Gastroesophageal sphincter (tissue), 4 donors: ENCODE measurements around the gene SBDS. TPM values are rescaled to one million over a fixed set of nuclear protein-coding genes. Genes with fewer than 3 reads are reported as not detected.
"Not testable (repeated sequence)": the region's sequence is repeated elsewhere in the genome, so short reads cannot be mapped to it uniquely, and the experiment has no call there.

Source experiments
- ATAC-seq: fragments of 150-250 bp; one replicate; pipeline ENCODE4 v1.9.1; 2016; ENCODE audit warnings: mild to moderate bottlenecking, moderate library complexity
- H3K27ac ChIP-seq, 4 donors: fragments of 200-600 bp; sonication (generic) in 3 of 4; 1 replicate in 3 of 4; 2 replicates in 1 of 4; pipeline ENCODE4 v1.5.1; 2016 to 2019
- H3K27me3 ChIP-seq: fragments of 200-600 bp; sonication (generic); one replicate; pipeline ENCODE4 v1.5.1; 2019
- H3K36me3 ChIP-seq, 2 donors: fragments of 200-600 bp; sonication (generic); one replicate each; pipeline ENCODE4 v1.5.1; 2019; ENCODE audit warnings: control low read depth in 1 of 2
- H3K4me1 ChIP-seq, 3 donors: fragments of 200-600 bp; sonication (generic); 1 replicate in 2 of 3; 2 replicates in 1 of 3; pipeline ENCODE4 v1.5.1; 2016 to 2019; ENCODE audit warnings: control low read depth in 2 of 3
- H3K4me3 ChIP-seq, 2 donors: fragments of 200-600 bp; sonication (generic); one replicate each; pipeline ENCODE4 v1.5.1; 2019; ENCODE audit warnings: mild to moderate bottlenecking in 1 of 2, moderate library complexity in 1 of 2
- H3K9me3 ChIP-seq, 3 donors: fragments of 200-600 bp; sonication (generic); one replicate each; pipeline ENCODE4 v1.5.1; 2017 to 2019; ENCODE audit warnings: control low read depth in 2 of 3
- CTCF ChIP-seq, 4 experiments: fragments of 200-600 bp in 2 of 4; fragments of 450-650 bp in 2 of 4; sonication (generic) in 1 of 4; IDR thresholded peaks; one replicate each; pipeline ENCODE4 v1.5.1; 2017 to 2019; ENCODE audit warnings: antibody characterized with exemption in 4 of 4, mild to moderate bottlenecking in 2 of 4, moderate library complexity in 2 of 4
- EP300 ChIP-seq: sonication (generic); formaldehyde crosslinking; IDR thresholded peaks from one replicate; pipeline ENCODE4 v1.6.1; 2017; ENCODE audit warnings: antibody characterized with exemption, mild to moderate bottlenecking
- POLR2A ChIP-seq, 2 donors: fragments of 450-650 bp; IDR thresholded peaks; one replicate each; pipeline ENCODE4 v1.6.1; 2017; ENCODE audit warnings: antibody characterized with exemption in 2 of 2, mild to moderate bottlenecking in 2 of 2, moderate library complexity in 1 of 2
- POLR2AphosphoS5 ChIP-seq: sonication (generic); formaldehyde crosslinking; IDR thresholded peaks from one replicate; pipeline ENCODE4 v1.6.1; 2017; ENCODE audit warnings: antibody characterized with exemption
- WGBS, 2 donors: methylation state at CpG; one replicate each; pipeline ENCODE4 v1.1.5; 2018; ENCODE audit warnings: low coverage in 1 of 2; 5-methylcytosine and 5-hydroxymethylcytosine counted together
- total RNA-seq, 4 donors: library from RNA; depleted of rRNA; stranded (reverse); fragments of >200 nt; gene quantifications; one replicate each; pipeline ENCODE4 v1.1.0, GENCODE V29; 2016

Gene SBDS
- total RNA-seq, 4 donors from 2014 or later, result 210 to 340 (median 304) TPM

- ATAC-seq, result peak; percentile 28
- H3K27ac ChIP-seq, result peak overlapping the region in 3 of 4 donors; percentile 21 to 54 (median 27)
- no peaks in the 10 kb centered on the region for H3K9me3 ChIP-seq
- no peak for TF ChIP-seq POLR2AphosphoS5
- TF ChIP-seq POLR2A (IDR thresholded peaks at IDR 0.05), result no peak
- no peak for TF ChIP-seq EP300
- H3K36me3 ChIP-seq, result peaks cover 0 to 92% of the 10 kb centered on the region in 2 donors
- no peak overlapping the region for H3K4me3 ChIP-seq
- peaks cover 0 to 17% (median 0%) of the 10 kb centered on the region in 3 donors for H3K4me1 ChIP-seq
- WGBS, 2 donors, result 43 to 77% methylated on average over 3 of the region's 3 CpGs
- no peaks in the 10 kb centered on the region for H3K27me3 ChIP-seq
These were observed 27.1 kb upstream of the SBDS start for GRCh38 chr7:67022511-67022910.

GRCh38 chr7:67021260-67021659 lies 25.9 kb upstream of the SBDS start:
- WGBS, 2 donors, result 76 to 80% methylated on average over 4 to 7 of the region's 7 CpGs
- Histone ChIP-seq H3K4me3 (no peak overlapping the region), H3K27ac (no peak overlapping the region), H3K27me3 (no peaks in the 10 kb centered on the region), H3K9me3 (no peaks in the 10 kb centered on the region), H3K36me3 (peaks cover 0 to 94% of the 10 kb centered on the region in 2 donors), H3K4me1 (peaks cover 0 to 17% (median 0%) of the 10 kb centered on the region in 3 donors)
- no peak for ATAC-seq
- TF ChIP-seq POLR2AphosphoS5, result no peak
- TF ChIP-seq EP300, result no peak
- TF ChIP-seq CTCF (IDR thresholded peaks at IDR 0.05), result no peak
- no peak for TF ChIP-seq POLR2A (IDR thresholded peaks at IDR 0.05)

GRCh38 chr7:67019562-67020390 lies 24.4 kb upstream of the SBDS start:
- WGBS, 2 donors, result 74 to 79% methylated on average over 6 to 8 of the region's 8 CpGs
- no peak for ATAC-seq
- peaks cover 0 to 96% of the 10 kb centered on the region in 2 donors for H3K36me3 ChIP-seq
- H3K27ac ChIP-seq, result no peak overlapping the region
- peaks cover 0 to 17% (median 0%) of the 10 kb centered on the region in 3 donors for H3K4me1 ChIP-seq
- TF ChIP-seq CTCF (IDR thresholded peaks at IDR 0.05), result no peak
- no peak for TF ChIP-seq POLR2A (IDR thresholded peaks at IDR 0.05)
- TF ChIP-seq POLR2AphosphoS5, result no peak
- TF ChIP-seq EP300, result no peak
- no peaks in the 10 kb centered on the region for H3K9me3 ChIP-seq
- H3K27me3 ChIP-seq, result no peaks in the 10 kb centered on the region
- H3K4me3 ChIP-seq, result no peak overlapping the region

- TF ChIP-seq POLR2A (IDR thresholded peaks at IDR 0.05) (no peak), EP300 (no peak), CTCF (IDR thresholded peaks at IDR 0.05) (no peak), POLR2AphosphoS5 (no peak)
- peaks cover 0 to 97% of the 10 kb centered on the region in 2 donors for H3K36me3 ChIP-seq
- peaks cover 0 to 17% (median 0%) of the 10 kb centered on the region in 3 donors for H3K4me1 ChIP-seq
- no peaks in the 10 kb centered on the region for H3K9me3 ChIP-seq
- H3K27ac ChIP-seq, result no peak overlapping the region
- ATAC-seq, result no peak
- H3K27me3 ChIP-seq, result no peaks in the 10 kb centered on the region
- 73 to 78% methylated on average over 6 to 7 of the region's 7 CpGs for WGBS, 2 donors
- H3K4me3 ChIP-seq, result no peak overlapping the region
These were observed 23.6 kb upstream of the SBDS start for GRCh38 chr7:67018940-67019339.

- peaks cover 0 to 97% of the 10 kb centered on the region in 2 donors for H3K36me3 ChIP-seq
- WGBS, 2 donors, result 98% methylated on average over 7 of the region's 8 CpGs; no CpG with 5 or more reads in 1 of the 2 donors
- not testable (repeated sequence) for H3K27ac ChIP-seq
These were observed 22.6 kb upstream of the SBDS start for GRCh38 chr7:67017971-67018370.

GRCh38 chr7:67014076-67014622 lies 18.8 kb upstream of the SBDS start:
- H3K4me3 ChIP-seq, H3K9me3 ChIP-seq, H3K27ac ChIP-seq, ATAC-seq, H3K27me3 ChIP-seq, H3K4me1 ChIP-seq: not testable (repeated sequence)
- 93 to 95% methylated on average over 6 to 7 of the region's 9 CpGs for WGBS, 2 donors
- peaks cover 0 to 97% of the 10 kb centered on the region in 2 donors for H3K36me3 ChIP-seq

More at GRCh38 chr7:67017971-67018370, 22.6 kb upstream of the SBDS start:
- peaks cover 0 to 11% (median 0%) of the 10 kb centered on the region in 3 donors for H3K4me1 ChIP-seq
- H3K27me3 ChIP-seq, H3K9me3 ChIP-seq, H3K4me3 ChIP-seq, ATAC-seq: not testable (repeated sequence)

GRCh38 chr7:67009677-67010076 lies 14.3 kb upstream of the SBDS start:
- not testable (repeated sequence) for H3K27ac ChIP-seq, H3K27me3 ChIP-seq, H3K9me3 ChIP-seq, ATAC-seq, H3K4me3 ChIP-seq, H3K4me1 ChIP-seq
- WGBS, 2 donors, result 75 to 80% methylated on average over 2 to 3 of the region's 3 CpGs
- H3K36me3 ChIP-seq, result peaks cover 0 to 100% of the 10 kb centered on the region in 2 donors
